Mucosa of stomach (tissue), 1 donor: Measurements from ENCODE around the gene SMAD2.
"Not testable (repeated sequence)": the region's sequence is repeated elsewhere in the genome, so short reads cannot be mapped to it uniquely, and the experiment has no call there.

Experiments used
- H3K27me3 ChIP-seq: one replicate; pipeline ENCODE4 v1.7.0; 2013; ENCODE audit warnings: mild to moderate bottlenecking, low read length; ENCODE audit not compliant: control insufficient read depth, insufficient read depth
- H3K36me3 ChIP-seq: one replicate; pipeline ENCODE4 v1.7.0; 2013; ENCODE audit warnings: low read length; ENCODE audit not compliant: control insufficient read depth, insufficient read depth
- H3K4me1 ChIP-seq: one replicate; pipeline ENCODE4 v1.7.0; 2013; ENCODE audit warnings: mild to moderate bottlenecking, low read length; ENCODE audit not compliant: control insufficient read depth, insufficient read depth
- H3K4me3 ChIP-seq: one replicate; pipeline ENCODE4 v1.7.0; 2013; ENCODE audit warnings: low read length
- H3K9ac ChIP-seq: one replicate; pipeline ENCODE4 v1.7.0; 2013; ENCODE audit warnings: mild to moderate bottlenecking, low read length, moderate library complexity
- H3K9me3 ChIP-seq: one replicate; pipeline ENCODE4 v1.7.0; 2013; ENCODE audit warnings: mild to moderate bottlenecking, low read length, moderate library complexity; ENCODE audit not compliant: control insufficient read depth
- donor health status: Pancreatic carcinoma.

The SMAD2 gene

GRCh38 chr18:47772374-47773248 is 157.8 kb downstream of the SMAD2 start:
- no peaks in the 10 kb centered on the region for H3K36me3 ChIP-seq
- no peaks in the 10 kb centered on the region for H3K4me1 ChIP-seq
- H3K9ac ChIP-seq = no peak overlapping the region
- peaks cover 7% of the 10 kb centered on the region for H3K27me3 ChIP-seq
- H3K9me3 ChIP-seq = no peaks in the 10 kb centered on the region
- no peak overlapping the region for H3K4me3 ChIP-seq

- Histone ChIP-seq H3K9me3 (no peaks in the 10 kb centered on the region), H3K9ac (no peak overlapping the region), H3K27me3 (peaks cover 7% of the 10 kb centered on the region), H3K4me1 (no peaks in the 10 kb centered on the region), H3K36me3 (no peaks in the 10 kb centered on the region), H3K4me3 (no peak overlapping the region)
Observed at GRCh38 chr18:47771922-47772321, 158.5 kb downstream of the SMAD2 start.

- no peaks in the 10 kb centered on the region for H3K4me1 ChIP-seq
- no peaks in the 10 kb centered on the region for H3K27me3 ChIP-seq
- H3K4me3 ChIP-seq = no peak overlapping the region
- H3K9ac ChIP-seq = no peak overlapping the region
- no peaks in the 10 kb centered on the region for H3K9me3 ChIP-seq
- H3K36me3 ChIP-seq = no peaks in the 10 kb centered on the region
Observed at GRCh38 chr18:47767699-47768098, 162.8 kb downstream of the SMAD2 start.

- not testable (repeated sequence) for H3K27me3 ChIP-seq, H3K4me3 ChIP-seq, H3K36me3 ChIP-seq, H3K4me1 ChIP-seq, H3K9ac ChIP-seq, H3K9me3 ChIP-seq
Observed at GRCh38 chr18:47767198-47767597, 163.3 kb downstream of the SMAD2 start.
